LNCaP clone FGC (cell line): Measurements from ENCODE around the gene NPL.
A peak's percentile ranks its signal among the peaks of the same experiment; 100 is the strongest.

Source experiments
- DNase-seq: peaks from one replicate; pipeline ENCODE4 v3.0.0-alpha.2; 2011; ENCODE audit warnings: low read depth
- H3K4me3 ChIP-seq: 2 replicates; pipeline ENCODE4 v1.5.1; 2011; ENCODE audit warnings: mild to moderate bottlenecking, low read depth, low read length, control low read depth
- CTCF ChIP-seq: IDR thresholded peaks from 2 replicates; pipeline ENCODE4 v1.5.1; 2012; ENCODE audit warnings: mild to moderate bottlenecking; ENCODE audit not compliant: control insufficient read depth, insufficient read depth; ENCODE audit errors: extremely low read depth

NPL gene

GRCh38 chr1:182789138-182790076 is at the start of gene NPL:
Gene NPL (plus strand): TSS chr1:182789773. CDS start chr1:182794372, 4,599 bp downstream.
- no peak for TF ChIP-seq CTCF
- H3K4me3 ChIP-seq: peak within 1 kb of the TSS; percentile 54
- DNase-seq: peak; percentile 31

- DNase-seq: no peak
- no peak overlapping the region for H3K4me3 ChIP-seq
- TF ChIP-seq CTCF: no peak
These were observed 49.5 kb upstream of the NPL start for GRCh38 chr1:182740120-182740519.

GRCh38 chr1:182742780-182743179 is 46.8 kb upstream of the NPL start:
- no peak for TF ChIP-seq CTCF
- H3K4me3 ChIP-seq: no peak overlapping the region
- DNase-seq: no peak

GRCh38 chr1:182752077-182752988 is 37.2 kb upstream of the NPL start:
- no peak overlapping the region for H3K4me3 ChIP-seq
- TF ChIP-seq CTCF: no peak
- no peak for DNase-seq

- no peak overlapping the region for H3K4me3 ChIP-seq
- DNase-seq: no peak
- TF ChIP-seq CTCF: no peak
These were observed 35.5 kb upstream of the NPL start for GRCh38 chr1:182754087-182754486.

GRCh38 chr1:182754543-182755314 is 34.8 kb upstream of the NPL start:
- H3K4me3 ChIP-seq: no peak overlapping the region
- TF ChIP-seq CTCF: no peak
- peak; percentile 37 for DNase-seq
